ENCODE data around the gene TCF23. TPM values are rescaled to one million over a fixed set of nuclear protein-coding genes. Genes with fewer than 3 reads are reported as not detected.

The TCF23 gene
- total RNA-seq, 1 experiment from 2014 or later, result not detected

DNA sequence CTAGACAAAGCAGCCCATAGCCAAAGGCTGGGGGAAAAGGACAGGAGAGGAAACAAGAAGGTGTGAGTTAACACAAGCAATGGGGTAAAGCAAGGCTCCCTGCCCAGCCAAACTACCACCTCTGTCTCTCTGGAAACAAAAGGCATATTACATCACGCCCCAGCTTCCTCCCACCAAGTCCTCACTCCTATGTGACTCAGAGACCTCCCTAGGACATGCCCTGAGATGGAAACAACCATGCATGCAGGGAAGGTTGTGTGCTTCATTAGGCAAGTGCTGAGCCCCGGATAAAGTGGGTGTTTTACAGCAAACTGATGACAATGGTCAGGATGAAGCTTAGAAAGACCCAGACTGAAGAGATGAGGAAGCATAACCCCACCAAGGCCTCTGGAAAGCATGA lies 54.0 kb downstream of the TCF23 start:
- CTCF ChIA-PET, result no interaction called here
- no peak for DNase-seq
- intact Hi-C loops (cut with micrococcal nuclease; ENCODE audit: unreplicated experiment), result no loop called here

DNA sequence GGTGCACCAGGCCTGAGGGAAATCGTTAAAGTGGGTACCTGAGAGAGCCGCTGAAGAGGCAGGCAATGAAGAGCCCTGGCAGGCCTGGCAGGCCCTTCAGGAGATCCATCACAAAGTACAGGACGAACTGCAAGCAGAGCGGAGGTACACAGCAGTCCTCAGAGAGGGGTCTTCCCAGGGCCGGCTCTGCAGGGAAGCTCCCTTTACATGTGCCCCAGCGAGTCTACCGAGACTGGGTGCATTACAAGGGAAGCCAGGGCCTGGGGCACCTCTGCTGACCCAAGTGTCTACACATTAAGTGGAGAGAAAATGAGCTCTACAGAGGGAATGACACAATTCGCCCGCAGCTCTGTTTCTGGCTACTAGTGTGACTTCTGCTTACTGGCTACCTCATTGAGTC lies 54.9 kb downstream of the TCF23 start:
- no peak overlapping the region for H3K4me2 ChIP-seq
- peaks cover 8% of the 10 kb centered on the region; the same call in 1 of the 2 replicates for H3K79me2 ChIP-seq (ENCODE audit: low read depth)
- no peak overlapping the region for H3K4me3 ChIP-seq
- 0 out of 2 replicates have a peak, but pooled peaks cover 4% of the 10 kb centered on the region for H3F3A ChIP-seq (ENCODE audit: insufficient read depth, low read depth)
- TF ChIP-seq EZH2 (IDR thresholded peaks at IDR 0.05; ENCODE audit: low read depth), result no peak
- no peak for TF ChIP-seq CTCF (conservative IDR thresholded peaks at IDR 0.05)
- H3K27me3 ChIP-seq (ENCODE audit: insufficient read depth, low read depth), result no peaks in the 10 kb centered on the region
- H3K9me3 ChIP-seq (ENCODE audit: insufficient read depth, low read depth), result no peaks in the 10 kb centered on the region
- H3K9me2 ChIP-seq (ENCODE audit: insufficient read depth), result no peaks in the 10 kb centered on the region
- ChIA-PET POLR2A (ENCODE audit: unreplicated experiment) (interaction anchor here (0.7 kb wide), 1 partner anchor 335 kb away, joined by 3 read pairs; no protein-coding TSS in a partner anchor), CTCF (no interaction called here)
- no peak overlapping the region for H2AFZ ChIP-seq
- intact Hi-C loops (cut with micrococcal nuclease; ENCODE audit: unreplicated experiment), result no loop called here
- no TSS peak for BruUV-seq (replicated peaks)
- no peak for DNase-seq
- H4K20me1 ChIP-seq (ENCODE audit: insufficient read depth), result no peaks in the 10 kb centered on the region
- peaks cover 22% of the 10 kb centered on the region; the same call in 1 of the 2 replicates for H3K36me3 ChIP-seq (ENCODE audit: low read depth)
- H3K4me1 ChIP-seq (replicated peaks; ENCODE audit: insufficient read depth), result 0 out of 2 replicates have a peak, but pooled peaks cover under 1% of the 10 kb centered on the region
- no peak overlapping the region for H3K27ac ChIP-seq

More for the DNA sequence above, 54.0 kb downstream of the TCF23 start:
- H3K36me3 ChIP-seq (ENCODE audit: low read depth), result peaks cover 15% of the 10 kb centered on the region; the same call in 1 of the 2 replicates
- no peaks in the 10 kb centered on the region for H3K9me2 ChIP-seq (ENCODE audit: insufficient read depth)
- H3K4me2 ChIP-seq, result no peak overlapping the region
- no peak overlapping the region for H3K4me3 ChIP-seq
- no peaks in the 10 kb centered on the region for H3K9me3 ChIP-seq (ENCODE audit: insufficient read depth, low read depth)
- TF ChIP-seq CTCF (conservative IDR thresholded peaks at IDR 0.05), result no peak
- TF ChIP-seq EZH2 (IDR thresholded peaks at IDR 0.05; ENCODE audit: low read depth), result no peak
- POLR2A ChIA-PET (ENCODE audit: unreplicated experiment), result no interaction called here
- no peaks in the 10 kb centered on the region for H3K4me1 ChIP-seq (replicated peaks; ENCODE audit: insufficient read depth)
- H4K20me1 ChIP-seq (ENCODE audit: insufficient read depth), result no peaks in the 10 kb centered on the region
- no TSS peak for BruUV-seq (replicated peaks)
- H3K27ac ChIP-seq, result no peak overlapping the region
- H3K79me2 ChIP-seq (ENCODE audit: low read depth), result no peaks in the 10 kb centered on the region; the same call in 1 of the 2 replicates
- no peaks in the 10 kb centered on the region for H3K27me3 ChIP-seq (ENCODE audit: insufficient read depth, low read depth)
- H2AFZ ChIP-seq, result no peak overlapping the region
- H3F3A ChIP-seq (ENCODE audit: insufficient read depth, low read depth), result 0 out of 2 replicates have a peak, but pooled peaks cover 4% of the 10 kb centered on the region

GRCh38 chr2:27204566-27204965 lies 55.8 kb downstream of the TCF23 start:
- no peak overlapping the region for H3K4me3 ChIP-seq
- H4K20me1 ChIP-seq (ENCODE audit: insufficient read depth), result no peaks in the 10 kb centered on the region
- ChIA-PET POLR2A (ENCODE audit: unreplicated experiment) (no interaction called here), CTCF (no interaction called here)
- DNase-seq, result no peak
- H3K4me1 ChIP-seq (replicated peaks; ENCODE audit: insufficient read depth), result peaks cover 8% of the 10 kb centered on the region; the same call in 1 of the 2 replicates
- no peaks in the 10 kb centered on the region for H3K9me3 ChIP-seq (ENCODE audit: insufficient read depth, low read depth)
- H3K27ac ChIP-seq, result no peak overlapping the region
- H3K9me2 ChIP-seq (ENCODE audit: insufficient read depth), result no peaks in the 10 kb centered on the region
- peaks cover 22% of the 10 kb centered on the region; the same call in 1 of the 2 replicates for H3K36me3 ChIP-seq (ENCODE audit: low read depth)
- no peaks in the 10 kb centered on the region for H3K27me3 ChIP-seq (ENCODE audit: insufficient read depth, low read depth)
- no peak overlapping the region for H2AFZ ChIP-seq
- intact Hi-C loops (cut with micrococcal nuclease; ENCODE audit: unreplicated experiment), result no loop called here
- peaks cover 8% of the 10 kb centered on the region; the same call in 1 of the 2 replicates for H3K79me2 ChIP-seq (ENCODE audit: low read depth)
- TF ChIP-seq EZH2 (IDR thresholded peaks at IDR 0.05; ENCODE audit: low read depth) (no peak), CTCF (conservative IDR thresholded peaks at IDR 0.05) (no peak)
- BruUV-seq (replicated peaks), result no TSS peak
- no peak overlapping the region for H3K4me2 ChIP-seq
- peaks cover 9% of the 10 kb centered on the region; the same call in 1 of the 2 replicates for H3F3A ChIP-seq (ENCODE audit: insufficient read depth, low read depth)

All from PC-9 (cell line).